Measurements from ENCODE around the gene USP13. TPM values are rescaled to one million over a fixed set of nuclear protein-coding genes. Genes with fewer than 3 reads are reported as not detected.
"Not testable (repeated sequence)": the region's sequence is repeated elsewhere in the genome, so short reads cannot be mapped to it uniquely, and the experiment has no call there.

USP13 gene
- polyA plus RNA-seq, 1 experiment = 15.2 TPM

GRCh38 chr3:179771797-179772196, 119.0 kb downstream of the USP13 start:
- POLR2A ChIA-PET = no interaction called here
- DNase-seq (ENCODE audit: low read depth, low spot score) = no peak
- no peaks in the 10 kb centered on the region for H3K27me3 ChIP-seq (ENCODE audit: control insufficient read depth, insufficient read depth, low read length)
- TF ChIP-seq, protein P1, sequence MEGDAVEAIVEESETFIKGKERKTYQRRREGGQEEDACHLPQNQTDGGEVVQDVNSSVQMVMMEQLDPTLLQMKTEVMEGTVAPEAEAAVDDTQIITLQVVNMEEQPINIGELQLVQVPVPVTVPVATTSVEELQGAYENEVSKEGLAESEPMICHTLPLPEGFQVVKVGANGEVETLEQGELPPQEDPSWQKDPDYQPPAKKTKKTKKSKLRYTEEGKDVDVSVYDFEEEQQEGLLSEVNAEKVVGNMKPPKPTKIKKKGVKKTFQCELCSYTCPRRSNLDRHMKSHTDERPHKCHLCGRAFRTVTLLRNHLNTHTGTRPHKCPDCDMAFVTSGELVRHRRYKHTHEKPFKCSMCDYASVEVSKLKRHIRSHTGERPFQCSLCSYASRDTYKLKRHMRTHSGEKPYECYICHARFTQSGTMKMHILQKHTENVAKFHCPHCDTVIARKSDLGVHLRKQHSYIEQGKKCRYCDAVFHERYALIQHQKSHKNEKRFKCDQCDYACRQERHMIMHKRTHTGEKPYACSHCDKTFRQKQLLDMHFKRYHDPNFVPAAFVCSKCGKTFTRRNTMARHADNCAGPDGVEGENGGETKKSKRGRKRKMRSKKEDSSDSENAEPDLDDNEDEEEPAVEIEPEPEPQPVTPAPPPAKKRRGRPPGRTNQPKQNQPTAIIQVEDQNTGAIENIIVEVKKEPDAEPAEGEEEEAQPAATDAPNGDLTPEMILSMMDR (IDR thresholded peaks at IDR 0.05; ENCODE audit: low read depth, low read length) = no peak
- H3K9me3 ChIP-seq (ENCODE audit: control insufficient read depth, insufficient read depth, low read length) = peaks cover 8% of the 10 kb centered on the region; the same call in 1 of the 2 replicates
- CTCF ChIA-PET = interaction anchor here (1.3 to 1.7 kb wide), 3 partner anchors 21 to 157 kb away, joined by 3 to 8 read pairs (median 5); no protein-coding TSS in a partner anchor
- H3K27ac ChIP-seq (ENCODE audit: low read depth, low read length) = no peak overlapping the region
- H3K4me3 ChIP-seq (ENCODE audit: low read depth, low read length) = no peak overlapping the region

DNA sequence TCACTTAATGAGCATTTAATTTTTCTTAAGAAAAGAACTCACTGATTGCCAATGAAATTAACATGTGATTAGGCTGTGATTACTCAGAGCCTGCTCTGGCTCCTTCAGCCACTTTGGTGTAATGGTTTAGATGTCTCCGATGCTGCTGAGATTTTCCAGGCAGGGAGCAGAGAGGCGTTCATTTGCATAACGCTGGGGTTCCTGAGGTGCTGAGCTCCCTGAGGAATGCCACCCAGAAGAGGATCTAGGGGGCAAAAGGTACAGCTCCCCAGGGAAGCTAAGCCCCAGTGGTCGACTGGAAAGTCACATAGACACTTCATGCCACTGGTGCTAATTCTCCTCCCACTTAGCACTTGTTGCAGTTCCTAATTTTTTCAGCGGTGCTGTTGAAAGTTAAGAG, 119.5 kb downstream of the USP13 start:
- TF ChIP-seq, protein P1 (IDR thresholded peaks at IDR 0.05; ENCODE audit: low read depth, low read length) = no peak
- DNase-seq (ENCODE audit: low read depth, low spot score) = no peak
- Histone ChIP-seq H3K9me3 (ENCODE audit: control insufficient read depth, insufficient read depth, low read length) (peaks cover 8% of the 10 kb centered on the region; the same call in 1 of the 2 replicates), H3K4me3 (ENCODE audit: low read depth, low read length) (no peak overlapping the region), H3K27ac (ENCODE audit: low read depth, low read length) (no peak overlapping the region), H3K27me3 (ENCODE audit: control insufficient read depth, insufficient read depth, low read length) (no peaks in the 10 kb centered on the region)
- ChIA-PET CTCF (interaction anchor here (0.6 to 1.7 kb wide), 3 partner anchors 22 to 519 kb away, joined by 3 to 5 read pairs (median 3); no protein-coding TSS in a partner anchor), POLR2A (no interaction called here)

- Histone ChIP-seq H3K27ac (ENCODE audit: low read depth, low read length) (no peak overlapping the region), H3K27me3 (ENCODE audit: control insufficient read depth, insufficient read depth, low read length) (no peaks in the 10 kb centered on the region), H3K4me3 (ENCODE audit: low read depth, low read length) (no peak overlapping the region), H3K9me3 (ENCODE audit: control insufficient read depth, insufficient read depth, low read length) (peaks cover 8% of the 10 kb centered on the region; the same call in 1 of the 2 replicates)
- ChIA-PET CTCF (no interaction called here), POLR2A (no interaction called here)
- no peak for DNase-seq (ENCODE audit: low read depth, low spot score)
- TF ChIP-seq, protein P1 (IDR thresholded peaks at IDR 0.05; ENCODE audit: low read depth, low read length) = no peak
Observed at GRCh38 chr3:179775416-179776122, 122.7 kb downstream of the USP13 start.

- POLR2A ChIA-PET; DNase-seq (ENCODE audit: low read depth, low spot score); H3K9me3 ChIP-seq (ENCODE audit: control insufficient read depth, insufficient read depth, low read length); H3K4me3 ChIP-seq (ENCODE audit: low read depth, low read length); H3K27ac ChIP-seq (ENCODE audit: low read depth, low read length); H3K27me3 ChIP-seq (ENCODE audit: control insufficient read depth, insufficient read depth, low read length): not testable (repeated sequence)
- CTCF ChIA-PET = interaction anchor here (1.0 to 1.6 kb wide), 5 partner anchors 15 to 146 kb away, joined by 3 to 7 read pairs (median 4); no protein-coding TSS in a partner anchor
Observed at GRCh38 chr3:179782841-179783240, 130.0 kb downstream of the USP13 start.

GRCh38 chr3:179788996-179789395, 136.2 kb downstream of the USP13 start:
- no peak overlapping the region for H3K4me3 ChIP-seq (ENCODE audit: low read depth, low read length)
- H3K27ac ChIP-seq (ENCODE audit: low read depth, low read length) = no peak overlapping the region
- H3K27me3 ChIP-seq (ENCODE audit: control insufficient read depth, insufficient read depth, low read length) = no peaks in the 10 kb centered on the region
- DNase-seq (ENCODE audit: low read depth, low spot score) = no peak
- TF ChIP-seq, protein P1 (IDR thresholded peaks at IDR 0.05; ENCODE audit: low read depth, low read length) = no peak
- POLR2A ChIA-PET = no interaction called here
- H3K9me3 ChIP-seq (ENCODE audit: control insufficient read depth, insufficient read depth, low read length) = no peaks in the 10 kb centered on the region
- CTCF ChIA-PET = interaction anchor here (1.2 to 1.5 kb wide), 2 partner anchors 21 to 23 kb away, joined by 4 to 5 read pairs; no protein-coding TSS in a partner anchor

Data from AG04450 (cell line).